HG02623 (cell line): ENCODE data around the gene TOP1.

Experiments used
- ATAC-seq: cut with Tn5 transposase; IDR thresholded peaks from one replicate; pipeline ENCODE4 v1.9.1; 2021; ENCODE audit warnings: moderate library complexity; ENCODE audit not compliant: unreplicated experiment

TOP1 gene

DNA sequence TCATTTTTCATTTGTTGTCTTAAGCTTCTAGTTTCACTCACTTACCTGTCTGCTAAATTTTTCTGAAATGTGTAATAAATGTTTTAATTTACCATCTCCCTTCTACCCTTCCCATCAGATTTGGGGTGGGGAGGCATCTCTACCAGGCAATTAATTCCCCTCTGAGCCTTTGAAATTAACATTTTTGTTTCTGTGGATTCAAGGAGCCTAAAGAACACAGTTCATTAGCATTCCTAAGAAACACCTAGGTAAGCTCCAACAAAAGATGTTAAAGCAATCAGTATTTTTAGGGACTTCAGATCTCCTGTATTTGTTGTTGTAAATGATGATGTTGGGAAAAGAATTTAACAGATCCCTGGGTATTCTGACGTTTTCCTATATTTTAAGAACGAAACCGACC lies 6.6 kb downstream of the TOP1 start:
- ATAC-seq = no peak

DNA sequence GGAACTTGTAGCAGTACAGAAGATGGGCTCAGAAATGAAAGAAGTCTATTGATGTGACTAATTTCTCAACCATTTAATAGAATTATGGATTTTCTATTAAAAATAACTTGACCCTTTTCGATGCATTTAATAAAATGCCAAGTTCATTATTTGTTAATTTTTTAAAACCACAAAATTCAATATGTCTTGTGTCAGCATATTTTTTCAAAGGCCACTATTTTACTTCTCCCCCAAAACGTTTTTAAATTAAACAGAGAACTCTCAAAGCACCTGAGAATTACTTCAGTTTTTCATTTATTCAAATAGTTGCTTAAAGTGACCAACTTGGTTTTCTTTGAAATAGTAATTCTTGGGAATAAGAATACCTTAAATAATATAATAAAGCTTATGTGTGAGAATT lies 8.6 kb downstream of the TOP1 start:
- ATAC-seq = no peak

DNA sequence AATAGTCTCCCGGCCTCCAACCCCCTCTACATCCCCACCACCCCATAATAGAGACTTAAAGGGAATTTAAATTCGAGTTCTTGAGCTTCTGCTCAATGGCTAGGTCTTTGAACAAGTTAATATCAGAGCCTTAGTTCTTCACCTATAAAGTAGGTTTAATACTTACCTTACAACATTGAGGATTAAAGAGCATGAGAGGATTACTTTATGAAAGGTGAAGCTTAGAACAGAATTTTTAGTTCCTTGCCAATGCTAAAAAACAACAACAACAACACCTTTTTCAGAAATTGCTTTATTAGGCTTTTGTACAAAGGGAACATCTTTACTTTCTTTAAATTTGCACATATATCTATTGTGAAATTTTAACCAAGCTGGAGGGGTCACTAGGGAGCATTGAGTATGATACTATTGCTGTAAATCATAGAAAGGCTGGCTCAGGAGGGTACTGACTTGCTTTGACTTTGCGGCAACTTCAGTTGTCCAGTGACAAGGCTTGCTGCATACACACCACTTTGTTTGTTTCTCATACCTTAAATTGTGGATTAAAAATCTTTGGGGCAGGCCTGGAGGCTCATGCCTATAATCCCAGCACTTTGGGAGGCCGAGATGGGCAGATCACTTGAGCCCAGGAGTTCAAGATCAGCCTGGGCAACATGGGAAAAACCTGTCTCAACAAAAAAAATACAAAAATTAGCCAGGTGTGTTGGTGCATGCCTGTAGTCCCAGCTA lies 9.7 kb downstream of the TOP1 start:
- no peak for ATAC-seq

DNA sequence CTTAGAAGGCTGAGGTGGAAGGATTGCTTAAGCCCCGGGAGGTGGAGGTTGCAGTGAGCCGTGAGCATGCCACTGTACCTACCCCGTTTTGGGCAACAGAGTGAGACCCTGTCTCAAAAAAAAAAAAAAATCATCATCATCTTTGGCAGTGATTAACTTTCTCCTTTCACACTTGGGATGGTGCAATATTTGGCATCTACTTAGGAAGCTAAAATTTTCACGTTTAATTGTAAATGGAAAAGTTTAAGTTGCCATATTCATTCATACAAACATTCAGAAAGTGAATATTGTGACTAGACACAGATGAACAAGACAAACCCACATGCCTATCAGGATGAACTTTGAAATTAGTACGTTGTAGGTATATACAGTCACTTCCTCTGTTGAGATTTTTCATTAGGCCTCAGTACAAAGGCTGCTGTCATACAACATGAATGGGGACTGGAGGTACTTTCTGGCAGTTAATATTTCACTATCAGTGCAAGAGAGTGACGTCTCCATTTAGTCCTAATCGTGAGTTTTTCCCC lies 10.3 kb downstream of the TOP1 start:
- no peak for ATAC-seq

DNA sequence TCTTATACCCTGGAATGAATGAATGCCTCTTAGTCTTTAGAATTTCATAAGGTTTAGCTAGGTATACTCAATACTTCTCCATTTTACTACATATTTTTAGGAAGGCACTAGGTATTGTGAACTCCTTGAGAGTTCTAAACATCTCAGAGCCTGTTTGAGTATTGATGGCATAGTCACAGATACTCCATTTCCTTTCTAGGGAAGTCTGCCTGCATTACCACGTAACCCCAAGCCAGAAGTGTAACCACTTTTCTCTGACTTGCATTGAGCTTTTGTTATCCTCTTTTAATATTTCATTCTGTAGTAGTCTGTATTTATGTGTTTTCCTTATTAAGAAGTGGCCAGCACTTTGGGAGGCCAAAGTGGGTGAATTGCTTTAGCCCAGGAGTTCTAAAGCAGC lies 12.2 kb downstream of the TOP1 start:
- no peak for ATAC-seq

DNA sequence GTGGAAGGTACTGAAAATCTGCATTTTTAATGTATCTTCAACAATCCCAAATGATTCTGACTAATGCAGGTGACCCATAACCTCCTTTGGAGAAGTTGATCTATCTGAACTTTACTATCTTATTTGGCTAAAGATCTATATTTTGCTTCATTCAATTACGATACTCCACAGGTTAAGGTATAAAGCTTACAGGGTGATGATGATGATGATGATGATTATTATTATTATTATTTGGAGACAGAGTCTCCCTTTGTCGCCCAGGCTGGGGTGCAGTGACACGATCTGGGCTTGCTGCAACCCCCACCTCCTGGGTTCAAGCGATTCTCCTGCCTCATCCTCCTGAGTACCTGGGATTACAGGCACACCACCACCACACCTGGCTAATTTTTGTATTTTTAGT lies 13.1 kb downstream of the TOP1 start:
- ATAC-seq = no peak

DNA sequence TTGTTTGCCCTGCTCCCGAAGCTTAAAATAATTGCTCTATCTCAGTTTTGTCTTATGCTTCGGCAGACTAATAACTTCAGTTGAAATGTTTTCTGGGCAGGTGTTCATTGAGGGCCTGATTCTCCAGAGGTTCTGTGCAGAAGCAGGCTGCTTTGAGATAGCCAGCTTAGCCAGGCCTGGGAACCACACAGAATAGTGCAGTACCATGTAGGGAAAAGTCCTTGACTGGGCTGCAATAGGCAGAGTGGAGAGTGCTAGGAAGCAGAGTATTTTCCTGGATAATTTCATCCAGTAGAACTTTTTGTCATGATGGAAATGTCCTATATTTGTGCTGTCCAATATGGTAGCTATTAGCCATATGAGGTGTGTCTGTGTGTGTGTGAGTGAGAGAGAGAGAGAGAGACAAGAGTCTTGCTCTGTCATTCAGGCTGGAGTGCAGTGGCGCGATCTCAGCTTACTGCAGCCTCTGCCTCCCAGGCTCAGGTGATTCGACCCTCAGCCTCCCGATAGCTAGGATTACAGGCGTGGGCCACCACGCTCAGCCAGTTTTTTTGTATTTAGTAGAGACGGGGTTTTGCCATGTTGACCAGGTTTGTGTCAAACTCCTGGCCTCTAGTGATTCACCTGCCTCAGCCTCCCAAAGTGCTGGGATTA lies 15.9 kb downstream of the TOP1 start:
- no peak for ATAC-seq

DNA sequence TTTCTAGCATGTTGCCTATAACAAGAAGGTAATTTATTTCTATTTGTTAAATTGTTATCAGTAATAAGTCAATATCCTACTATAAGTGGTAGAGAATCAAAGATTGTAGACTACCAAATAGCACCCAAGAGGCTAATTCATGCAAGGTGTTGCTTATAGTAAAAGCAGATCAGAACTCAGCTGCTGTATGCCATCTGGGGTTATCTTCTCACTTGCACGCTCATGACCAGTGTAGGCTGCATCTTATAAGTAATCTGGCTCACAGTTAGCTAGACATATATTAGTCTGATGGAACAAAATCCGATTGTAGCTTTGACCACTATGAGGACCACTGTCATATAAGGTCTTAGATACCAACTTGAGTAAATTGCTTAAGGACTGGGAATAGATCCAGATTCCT lies 17.0 kb downstream of the TOP1 start:
- no peak for ATAC-seq

DNA sequence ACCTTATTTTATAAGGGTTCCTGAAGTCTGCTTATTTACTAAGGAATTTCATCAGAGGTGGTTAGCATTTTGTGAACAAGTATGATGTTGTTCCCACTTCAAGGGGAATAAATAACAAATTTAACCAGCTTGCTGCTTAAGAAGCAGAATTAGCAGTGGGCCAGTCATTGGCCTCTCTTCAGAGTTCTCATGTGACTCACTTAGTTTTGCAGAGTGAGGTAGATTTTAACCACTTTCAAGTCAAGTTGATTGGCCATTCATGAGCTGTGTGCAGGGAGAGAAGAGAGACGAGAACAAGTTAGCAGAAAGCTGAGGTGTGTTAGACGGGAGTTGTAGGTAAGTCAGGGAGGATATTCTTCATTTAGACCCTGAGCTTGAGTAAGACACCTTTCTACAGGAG lies 18.1 kb downstream of the TOP1 start:
- ATAC-seq = no peak

DNA sequence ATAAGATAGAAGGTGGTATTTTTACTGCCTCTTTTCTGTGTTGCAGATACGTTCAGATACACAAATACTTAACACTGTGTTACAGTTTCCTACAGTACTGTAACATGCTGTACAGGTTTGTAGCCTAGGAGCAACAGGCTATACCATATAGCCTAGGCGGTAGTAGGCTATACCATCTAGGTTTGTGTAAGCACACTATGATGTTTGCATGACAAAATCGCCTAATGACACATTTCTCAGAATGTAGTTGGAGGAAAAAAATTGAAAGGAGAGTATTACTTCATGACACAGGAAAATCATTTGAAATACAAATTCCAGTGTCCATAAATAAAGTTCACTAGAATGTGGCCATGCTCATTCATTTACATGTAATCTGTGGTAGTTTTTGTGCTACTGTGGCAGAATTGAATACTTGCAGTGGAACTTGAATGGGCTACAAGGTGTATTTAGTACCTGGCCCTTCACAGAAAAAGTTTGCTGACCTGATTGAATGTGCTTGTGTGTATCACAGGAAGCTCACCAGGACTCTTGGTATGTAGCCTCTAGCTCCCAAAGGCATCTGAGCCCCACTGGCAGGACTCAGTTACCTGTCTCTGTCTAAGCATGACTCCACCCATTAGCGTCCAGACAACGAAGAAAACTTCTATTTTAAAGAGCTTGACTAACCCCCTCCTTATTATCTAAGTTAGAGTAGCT lies 18.8 kb downstream of the TOP1 start:
- no peak for ATAC-seq

DNA sequence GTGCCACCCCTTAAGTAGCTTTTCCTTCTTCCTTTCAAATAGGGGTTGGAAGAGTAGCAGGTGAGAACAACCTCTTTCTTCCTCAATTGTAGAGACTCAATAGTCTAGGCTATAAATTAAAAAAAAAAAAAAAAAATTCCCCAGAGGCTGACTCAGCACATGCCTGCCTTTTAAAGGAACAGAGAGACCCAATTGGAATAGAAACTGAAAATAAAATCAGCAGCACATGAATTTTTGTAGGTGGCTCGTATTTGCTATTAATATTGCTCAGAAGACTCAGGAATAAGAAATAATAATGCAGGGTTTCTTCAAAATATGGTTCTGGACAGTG lies 19.3 kb downstream of the TOP1 start:
- ATAC-seq = no peak

DNA sequence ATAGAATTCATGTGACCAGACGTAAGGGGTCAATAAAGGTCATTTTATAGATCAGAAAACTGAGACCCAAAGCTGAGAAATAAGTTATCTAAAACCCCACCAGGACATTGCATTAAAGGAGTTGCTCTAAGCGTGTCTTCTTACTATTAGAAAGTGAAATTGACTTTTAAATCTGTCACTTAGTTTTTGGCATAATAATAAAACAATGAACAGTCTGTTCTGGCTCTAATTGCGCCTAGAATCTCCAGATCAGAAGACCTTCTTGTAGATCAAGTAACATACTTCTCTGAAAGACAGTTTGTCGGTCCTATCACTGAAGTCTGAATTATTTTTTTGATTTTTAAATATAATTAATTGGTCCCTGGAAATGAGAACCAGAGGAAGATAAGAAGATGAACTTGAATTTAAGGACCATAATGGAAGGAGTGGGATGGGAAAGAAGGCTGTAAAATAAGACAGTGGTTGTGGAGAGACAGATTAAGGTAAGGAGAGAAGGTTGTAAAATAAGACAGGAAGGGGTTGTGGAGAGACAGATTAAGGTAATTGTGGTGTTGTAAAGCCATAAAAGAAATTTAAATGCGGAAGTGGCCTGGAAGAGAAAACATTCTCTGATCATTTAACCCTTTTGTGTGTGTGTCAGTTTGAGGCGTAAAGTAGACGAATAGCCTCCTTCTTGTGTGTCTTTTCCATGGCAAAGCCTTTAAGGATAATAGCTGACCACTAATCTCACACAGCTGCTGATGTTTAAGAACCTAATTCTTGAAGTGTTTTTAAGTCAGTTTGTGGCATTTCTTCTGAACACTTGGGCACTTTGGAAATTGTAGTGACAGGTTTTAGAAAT lies 20.1 kb downstream of the TOP1 start:
- no peak for ATAC-seq

DNA sequence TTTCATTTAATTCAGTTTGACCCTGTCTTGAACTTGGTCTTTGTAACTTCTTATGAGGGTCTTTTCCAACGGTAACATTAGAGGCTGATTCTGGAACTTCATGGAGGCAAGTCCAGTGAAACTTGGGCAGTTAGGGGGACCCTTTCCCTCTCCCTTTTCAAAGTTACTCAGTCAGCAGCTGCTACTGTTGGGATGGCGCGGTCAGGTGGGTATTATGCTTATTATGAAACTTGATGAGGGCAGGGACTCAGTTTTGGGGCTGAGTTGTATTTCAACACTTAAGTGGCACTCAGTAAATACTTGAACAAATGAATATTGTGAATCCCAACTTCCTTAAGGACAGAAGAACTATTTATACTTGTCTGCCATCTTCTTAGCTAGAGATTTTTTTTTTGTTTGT lies 20.8 kb downstream of the TOP1 start:
- no peak for ATAC-seq

DNA sequence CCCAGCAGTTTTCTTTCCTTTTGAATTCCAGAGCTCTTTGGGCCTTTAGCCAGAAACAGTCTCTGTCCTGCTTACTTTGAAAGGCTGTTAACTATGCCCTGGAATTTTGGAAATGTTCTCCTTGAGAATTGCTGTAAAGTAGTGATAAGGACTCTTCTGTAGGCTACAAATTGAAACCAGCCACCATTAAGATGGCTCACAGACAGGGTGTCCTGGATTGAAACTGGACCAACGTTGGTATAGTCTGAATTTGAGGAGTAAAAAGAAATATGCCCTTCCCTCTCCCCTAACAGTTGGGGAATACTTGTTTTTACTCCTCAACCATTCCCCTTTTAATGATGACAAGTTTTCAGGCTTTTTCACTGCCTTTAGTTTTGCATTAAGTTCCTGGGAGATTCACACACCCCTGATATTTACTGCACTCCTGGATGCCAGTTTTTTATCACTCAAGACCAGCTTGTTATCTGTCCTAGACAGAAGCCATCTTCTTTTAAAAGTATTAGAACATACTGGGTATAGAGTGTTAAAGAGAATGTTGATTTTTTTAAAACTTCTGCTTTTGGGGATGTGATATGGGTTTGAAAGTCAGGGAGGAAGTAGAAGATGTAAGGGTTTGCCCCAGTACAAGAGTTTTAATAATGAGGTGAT lies 21.9 kb downstream of the TOP1 start:
- no peak for ATAC-seq

DNA sequence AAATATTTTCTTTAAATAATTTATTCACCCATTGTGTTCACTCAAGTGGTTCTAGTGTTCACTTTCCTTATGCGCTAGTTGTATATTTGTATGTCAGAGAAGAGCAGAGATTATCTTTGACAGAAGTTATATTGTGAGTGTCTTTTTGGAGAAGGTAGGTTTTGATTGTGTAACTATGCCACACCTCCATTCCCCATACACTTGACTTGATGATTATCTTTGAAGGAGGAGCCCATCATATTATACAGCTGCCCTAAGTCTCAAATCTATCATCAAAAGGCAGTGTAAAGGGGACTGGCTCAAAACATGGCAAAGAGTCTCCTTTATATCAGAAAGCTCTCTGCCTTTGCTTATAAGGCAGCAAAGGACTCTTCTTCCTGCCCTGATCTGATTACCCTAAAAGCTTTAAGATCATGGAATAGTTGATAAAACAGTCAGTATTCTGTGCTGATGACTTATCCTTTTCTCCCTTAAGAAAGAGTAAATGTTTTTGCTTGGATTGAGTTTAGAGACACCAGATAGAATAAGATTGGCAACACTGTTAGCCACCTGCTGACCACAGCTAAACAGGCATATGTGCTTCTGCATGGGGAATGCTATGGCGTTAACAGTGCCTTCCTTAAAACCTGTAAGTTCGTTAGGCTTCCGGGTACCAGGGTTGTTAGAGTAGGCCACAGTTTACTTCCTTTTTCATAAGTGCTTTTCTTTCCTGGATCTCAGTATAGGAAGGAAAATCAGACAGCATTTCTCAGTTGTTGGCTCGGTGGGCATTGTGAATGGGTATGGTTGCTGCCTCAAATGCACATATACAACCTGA lies 22.6 kb downstream of the TOP1 start:
- no peak for ATAC-seq

DNA sequence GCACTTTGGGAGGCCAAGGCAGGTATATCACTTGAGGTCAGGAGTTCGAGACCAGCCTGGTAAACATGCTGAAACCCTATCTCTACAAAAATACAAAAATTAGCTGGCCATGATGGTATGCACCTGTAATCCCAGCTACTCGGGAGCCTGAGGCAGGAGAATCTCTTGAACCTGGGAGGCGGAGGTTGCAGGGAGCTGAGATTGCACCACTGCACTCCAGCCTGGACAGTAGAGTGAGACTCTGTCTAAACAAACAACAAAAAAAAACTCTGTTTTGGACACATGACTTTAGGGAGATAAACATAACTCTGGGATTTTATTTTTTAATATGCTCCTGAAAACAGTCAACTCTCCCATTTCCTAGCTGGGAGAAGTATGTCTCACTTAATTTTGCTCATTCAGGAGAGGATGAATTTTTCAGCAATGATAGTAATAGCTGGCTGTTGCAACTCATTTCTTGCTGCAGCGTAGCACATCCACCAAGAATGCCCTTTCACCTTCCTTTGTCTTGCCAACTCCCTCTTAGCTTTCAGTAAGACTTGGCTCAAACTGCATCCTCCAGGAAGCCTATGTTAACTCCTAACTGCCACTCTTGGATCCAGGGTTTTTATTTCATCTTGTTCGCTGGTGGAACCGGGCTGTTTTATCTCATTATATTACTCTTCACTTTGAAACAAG lies 24.3 kb downstream of the TOP1 start:
- no peak for ATAC-seq

DNA sequence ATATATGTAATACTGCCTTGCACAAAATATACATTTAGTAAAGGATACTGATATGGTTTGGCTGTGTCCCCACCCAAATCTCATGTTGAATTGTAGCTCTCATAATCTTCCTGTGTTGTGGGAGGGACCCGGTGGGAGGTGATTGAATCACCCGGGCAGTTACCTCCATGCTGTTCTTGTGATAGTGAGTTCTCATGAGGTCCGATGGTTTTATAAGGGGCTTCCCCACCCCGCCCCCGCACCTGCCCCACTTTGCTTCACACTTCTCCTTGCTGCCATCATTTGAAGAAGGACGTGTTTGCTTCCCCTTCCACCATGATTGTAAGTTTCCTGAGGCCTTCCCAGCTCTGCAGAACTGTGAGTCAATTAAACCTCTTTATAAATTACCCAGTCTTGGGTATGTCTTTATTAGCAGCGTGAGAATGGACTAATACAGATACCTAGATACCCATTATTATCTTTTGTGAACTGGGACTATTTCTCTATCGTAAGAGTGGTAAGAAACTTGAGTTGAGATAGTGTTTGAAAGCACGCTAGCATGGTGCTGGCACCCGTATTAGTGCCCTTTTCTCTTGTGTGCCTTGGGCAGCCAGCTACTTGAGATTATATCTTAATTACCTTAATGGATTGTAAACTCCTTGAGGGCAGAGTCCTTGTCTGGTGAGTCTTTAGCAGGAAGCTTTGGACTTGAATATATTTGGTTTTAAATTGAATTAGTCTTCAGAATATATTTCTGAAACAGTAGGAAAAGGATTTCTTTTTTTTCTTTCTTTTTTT lies 25.6 kb downstream of the TOP1 start:
- ATAC-seq = no peak

DNA sequence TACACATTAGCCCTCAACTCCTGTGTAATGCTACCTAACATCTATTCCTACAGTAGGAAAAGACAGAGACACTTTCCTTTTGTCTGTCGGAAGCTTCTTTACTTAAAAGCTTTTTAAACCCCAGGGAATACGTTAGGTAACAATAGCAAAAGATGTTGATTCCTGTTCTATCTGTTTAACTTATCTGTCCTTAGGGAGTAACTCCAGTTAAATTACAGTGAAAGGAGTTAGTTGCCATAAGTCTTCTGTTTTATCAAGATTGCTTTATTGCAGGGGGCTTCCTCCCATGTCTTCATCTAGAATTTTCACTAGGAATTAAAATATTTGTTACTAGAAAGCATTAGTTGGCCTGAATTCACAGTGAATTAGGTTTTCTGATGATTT lies 26.2 kb downstream of the TOP1 start:
- ATAC-seq = no peak

DNA sequence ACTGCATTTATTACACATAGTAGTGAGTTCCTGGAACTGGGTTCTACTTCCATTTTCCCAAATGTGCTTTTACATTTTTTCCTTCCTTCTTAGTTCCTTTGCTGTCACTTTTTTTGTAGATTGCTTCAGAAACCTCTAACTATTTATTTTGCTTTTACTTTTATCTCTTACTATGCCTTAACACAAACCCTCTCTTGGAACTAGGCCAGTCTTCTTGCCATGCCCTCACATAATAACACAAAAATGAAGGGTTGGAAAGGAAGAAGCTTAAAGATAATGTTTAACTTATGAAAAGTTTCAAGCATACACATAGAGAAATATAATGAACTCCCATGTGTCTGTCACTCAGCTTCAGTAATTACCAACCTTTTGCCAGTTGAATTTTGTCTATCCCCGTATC lies 27.1 kb downstream of the TOP1 start:
- ATAC-seq = no peak
